ENCODE results near the gene TBX21.

DNA sequence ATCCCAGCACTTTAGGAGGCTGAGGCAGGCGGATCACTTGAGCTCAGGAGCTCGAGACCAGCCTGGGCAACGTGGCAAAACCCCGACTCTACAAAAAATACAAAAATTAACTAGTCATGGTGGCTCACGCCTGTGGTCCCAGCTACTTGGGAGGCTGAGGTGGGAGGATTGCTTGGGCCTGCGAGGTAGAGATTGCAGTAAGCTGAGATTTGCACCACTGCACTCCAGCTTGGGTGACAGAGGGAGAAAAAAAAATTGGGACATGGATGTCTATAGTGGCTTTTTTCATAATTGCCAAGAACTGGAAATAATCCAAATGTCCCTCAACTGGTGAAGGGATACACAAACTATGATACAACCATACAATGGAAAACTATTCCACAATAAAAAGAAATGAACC lies 59.9 kb downstream of the TBX21 start:
- no peak for TF ChIP-seq EP300 (IDR thresholded peaks at IDR 0.05)
- TF ChIP-seq, protein P1, sequence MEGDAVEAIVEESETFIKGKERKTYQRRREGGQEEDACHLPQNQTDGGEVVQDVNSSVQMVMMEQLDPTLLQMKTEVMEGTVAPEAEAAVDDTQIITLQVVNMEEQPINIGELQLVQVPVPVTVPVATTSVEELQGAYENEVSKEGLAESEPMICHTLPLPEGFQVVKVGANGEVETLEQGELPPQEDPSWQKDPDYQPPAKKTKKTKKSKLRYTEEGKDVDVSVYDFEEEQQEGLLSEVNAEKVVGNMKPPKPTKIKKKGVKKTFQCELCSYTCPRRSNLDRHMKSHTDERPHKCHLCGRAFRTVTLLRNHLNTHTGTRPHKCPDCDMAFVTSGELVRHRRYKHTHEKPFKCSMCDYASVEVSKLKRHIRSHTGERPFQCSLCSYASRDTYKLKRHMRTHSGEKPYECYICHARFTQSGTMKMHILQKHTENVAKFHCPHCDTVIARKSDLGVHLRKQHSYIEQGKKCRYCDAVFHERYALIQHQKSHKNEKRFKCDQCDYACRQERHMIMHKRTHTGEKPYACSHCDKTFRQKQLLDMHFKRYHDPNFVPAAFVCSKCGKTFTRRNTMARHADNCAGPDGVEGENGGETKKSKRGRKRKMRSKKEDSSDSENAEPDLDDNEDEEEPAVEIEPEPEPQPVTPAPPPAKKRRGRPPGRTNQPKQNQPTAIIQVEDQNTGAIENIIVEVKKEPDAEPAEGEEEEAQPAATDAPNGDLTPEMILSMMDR (IDR thresholded peaks at IDR 0.05) = no peak
- no peak for TF ChIP-seq POLR2A (IDR thresholded peaks at IDR 0.05)

Data from suprapubic skin (tissue), 3 donors.